HL-60 (cell line): ENCODE data around the gene NMT2.
"Not testable (repeated sequence)": the region's sequence is repeated elsewhere in the genome, so short reads cannot be mapped to it uniquely, and the experiment has no call there.

Source experiments
- DNase-seq, 2 experiments: peaks; one replicate each; pipeline ENCODE4 v3.0.0-alpha.2; 2010 to 2020; ENCODE audit warnings: low read depth in 1 of 2, low spot score in 1 of 2
- H3K27ac ChIP-seq: fragments of 250-450 bp; sonication (Bioruptor Pico); replicated peaks from 2 replicates; pipeline ENCODE4 v1.5.1; 2020; ENCODE audit warnings: mild to moderate bottlenecking, moderate library complexity
- H3K27me3 ChIP-seq: fragments of 250-450 bp; sonication (Bioruptor Pico); 2 replicates; pipeline ENCODE4 v1.5.1; 2021; ENCODE audit warnings: mild to moderate bottlenecking, moderate library complexity; ENCODE audit not compliant: insufficient read depth, poor library complexity, severe bottlenecking
- H3K4me3 ChIP-seq: replicated peaks from 2 replicates; pipeline ENCODE4 v1.5.1; 2011; ENCODE audit warnings: mild to moderate bottlenecking, control low read depth, low read length; ENCODE audit not compliant: insufficient read depth
- CTCF ChIP-seq: IDR thresholded peaks from one replicate; pipeline ENCODE4 v1.5.1; 2011; ENCODE audit warnings: low read length, control low read depth, inconsistent platforms; ENCODE audit not compliant: insufficient read depth
- GABPA ChIP-seq: IDR thresholded peaks from 2 replicates; pipeline ENCODE4 v1.6.1; 2012; ENCODE audit warnings: low read depth
- POLR2AphosphoS5 ChIP-seq: IDR thresholded peaks from 2 replicates; pipeline ENCODE4 v1.6.1; 2012; ENCODE audit warnings: low read depth
- REST ChIP-seq: IDR thresholded peaks from 2 replicates; pipeline ENCODE4 v1.6.1; 2012; ENCODE audit warnings: low read depth; ENCODE audit not compliant: insufficient replicate concordance
- SPI1 ChIP-seq: IDR thresholded peaks from 2 replicates; pipeline ENCODE4 v1.6.1; 2012; ENCODE audit warnings: low read depth, mild to moderate bottlenecking, borderline replicate concordance

The NMT2 gene

GRCh38 chr10:15209827-15210509, 41.5 kb upstream of the NMT2 start:
- Histone ChIP-seq H3K4me3 (no peak overlapping the region), H3K27me3 (no peaks in the 10 kb centered on the region), H3K27ac (no peak overlapping the region)
- TF ChIP-seq GABPA (no peak), SPI1 (no peak), CTCF (peak; percentile 17), POLR2AphosphoS5 (no peak)
- peak; percentile 14 to 45 for DNase-seq

GRCh38 chr10:15208221-15208620, 39.7 kb upstream of the NMT2 start:
- no peaks in the 10 kb centered on the region for H3K27me3 ChIP-seq
- DNase-seq, result no peak
- no peak overlapping the region for H3K27ac ChIP-seq
- no peak overlapping the region for H3K4me3 ChIP-seq
- no peak for TF ChIP-seq GABPA
- TF ChIP-seq CTCF, result no peak
- TF ChIP-seq REST, result no peak
- TF ChIP-seq POLR2AphosphoS5, result no peak
- TF ChIP-seq SPI1, result no peak

- not testable (repeated sequence) for DNase-seq, H3K27me3 ChIP-seq, H3K4me3 ChIP-seq, H3K27ac ChIP-seq
These were observed 38.9 kb upstream of the NMT2 start for GRCh38 chr10:15207410-15207809.

GRCh38 chr10:15202639-15203038, 34.1 kb upstream of the NMT2 start:
- Histone ChIP-seq H3K27ac (no peak overlapping the region), H3K27me3 (no peaks in the 10 kb centered on the region), H3K4me3 (no peak overlapping the region)
- DNase-seq, result no peak
- TF ChIP-seq CTCF (no peak), REST (no peak), GABPA (no peak), POLR2AphosphoS5 (no peak), SPI1 (no peak)

GRCh38 chr10:15202301-15202621, 33.8 kb upstream of the NMT2 start:
- not testable (repeated sequence) for H3K27me3 ChIP-seq, DNase-seq, H3K27ac ChIP-seq, H3K4me3 ChIP-seq
